ENCODE data around the gene DENND1A. TPM values are rescaled to one million over a fixed set of nuclear protein-coding genes. Genes with fewer than 3 reads are reported as not detected.

DENND1A gene
- total and polyA plus RNA-seq, 2 experiments from 2014 or later, result 13.1 to 28.7 TPM

DNA sequence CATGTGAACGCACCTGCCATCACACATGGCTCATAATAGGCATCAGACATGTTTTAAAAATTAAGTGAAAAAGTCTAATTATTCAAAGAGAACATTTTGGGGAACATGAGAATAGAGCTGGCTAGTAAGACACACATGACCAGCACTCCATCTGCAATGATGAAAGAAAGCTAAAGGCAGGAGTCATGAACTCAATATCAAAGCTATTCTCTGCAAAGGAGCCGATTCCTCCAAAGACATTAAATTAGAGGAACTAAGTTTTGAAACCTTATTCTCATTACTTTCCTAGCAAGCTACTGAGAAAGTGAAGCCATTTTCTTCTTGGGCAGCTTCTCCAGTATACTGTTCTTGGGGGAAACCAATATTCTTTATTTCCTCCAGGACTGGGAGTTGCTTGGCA is 401.9 kb downstream of the DENND1A start:
- ATAC-seq (no peak), DNase-seq (ENCODE audit: low spot score) (no peak)
- H3K9me2 ChIP-seq (ENCODE audit: insufficient read depth), result no peaks in the 10 kb centered on the region
- H3F3A ChIP-seq (replicated peaks; ENCODE audit: low read depth), result no peaks in the 10 kb centered on the region
- H3K27me3 Mint-ChIP-seq (ENCODE audit: insufficient read depth, low read depth, poor library complexity), result peaks cover 5% of the 10 kb centered on the region
- H3K27me3 ChIP-seq (ENCODE audit: insufficient read depth), result no peaks in the 10 kb centered on the region
- no peaks in the 10 kb centered on the region for H3K4me1 Mint-ChIP-seq
- H4K20me1 ChIP-seq (replicated peaks; ENCODE audit: insufficient read depth), result peaks cover 6% of the 10 kb centered on the region
- no peak for TF ChIP-seq ZNF331 (CRISPR knock-in tag; IDR thresholded peaks at IDR 0.05; ENCODE audit: low read depth)
- no peak for TF ChIP-seq EZH2phosphoT487 (IDR thresholded peaks at IDR 0.05; ENCODE audit: unreplicated experiment)
- TF ChIP-seq REST (IDR thresholded peaks at IDR 0.05; ENCODE audit: unreplicated experiment), result no peak
- TF ChIP-seq, protein P1, sequence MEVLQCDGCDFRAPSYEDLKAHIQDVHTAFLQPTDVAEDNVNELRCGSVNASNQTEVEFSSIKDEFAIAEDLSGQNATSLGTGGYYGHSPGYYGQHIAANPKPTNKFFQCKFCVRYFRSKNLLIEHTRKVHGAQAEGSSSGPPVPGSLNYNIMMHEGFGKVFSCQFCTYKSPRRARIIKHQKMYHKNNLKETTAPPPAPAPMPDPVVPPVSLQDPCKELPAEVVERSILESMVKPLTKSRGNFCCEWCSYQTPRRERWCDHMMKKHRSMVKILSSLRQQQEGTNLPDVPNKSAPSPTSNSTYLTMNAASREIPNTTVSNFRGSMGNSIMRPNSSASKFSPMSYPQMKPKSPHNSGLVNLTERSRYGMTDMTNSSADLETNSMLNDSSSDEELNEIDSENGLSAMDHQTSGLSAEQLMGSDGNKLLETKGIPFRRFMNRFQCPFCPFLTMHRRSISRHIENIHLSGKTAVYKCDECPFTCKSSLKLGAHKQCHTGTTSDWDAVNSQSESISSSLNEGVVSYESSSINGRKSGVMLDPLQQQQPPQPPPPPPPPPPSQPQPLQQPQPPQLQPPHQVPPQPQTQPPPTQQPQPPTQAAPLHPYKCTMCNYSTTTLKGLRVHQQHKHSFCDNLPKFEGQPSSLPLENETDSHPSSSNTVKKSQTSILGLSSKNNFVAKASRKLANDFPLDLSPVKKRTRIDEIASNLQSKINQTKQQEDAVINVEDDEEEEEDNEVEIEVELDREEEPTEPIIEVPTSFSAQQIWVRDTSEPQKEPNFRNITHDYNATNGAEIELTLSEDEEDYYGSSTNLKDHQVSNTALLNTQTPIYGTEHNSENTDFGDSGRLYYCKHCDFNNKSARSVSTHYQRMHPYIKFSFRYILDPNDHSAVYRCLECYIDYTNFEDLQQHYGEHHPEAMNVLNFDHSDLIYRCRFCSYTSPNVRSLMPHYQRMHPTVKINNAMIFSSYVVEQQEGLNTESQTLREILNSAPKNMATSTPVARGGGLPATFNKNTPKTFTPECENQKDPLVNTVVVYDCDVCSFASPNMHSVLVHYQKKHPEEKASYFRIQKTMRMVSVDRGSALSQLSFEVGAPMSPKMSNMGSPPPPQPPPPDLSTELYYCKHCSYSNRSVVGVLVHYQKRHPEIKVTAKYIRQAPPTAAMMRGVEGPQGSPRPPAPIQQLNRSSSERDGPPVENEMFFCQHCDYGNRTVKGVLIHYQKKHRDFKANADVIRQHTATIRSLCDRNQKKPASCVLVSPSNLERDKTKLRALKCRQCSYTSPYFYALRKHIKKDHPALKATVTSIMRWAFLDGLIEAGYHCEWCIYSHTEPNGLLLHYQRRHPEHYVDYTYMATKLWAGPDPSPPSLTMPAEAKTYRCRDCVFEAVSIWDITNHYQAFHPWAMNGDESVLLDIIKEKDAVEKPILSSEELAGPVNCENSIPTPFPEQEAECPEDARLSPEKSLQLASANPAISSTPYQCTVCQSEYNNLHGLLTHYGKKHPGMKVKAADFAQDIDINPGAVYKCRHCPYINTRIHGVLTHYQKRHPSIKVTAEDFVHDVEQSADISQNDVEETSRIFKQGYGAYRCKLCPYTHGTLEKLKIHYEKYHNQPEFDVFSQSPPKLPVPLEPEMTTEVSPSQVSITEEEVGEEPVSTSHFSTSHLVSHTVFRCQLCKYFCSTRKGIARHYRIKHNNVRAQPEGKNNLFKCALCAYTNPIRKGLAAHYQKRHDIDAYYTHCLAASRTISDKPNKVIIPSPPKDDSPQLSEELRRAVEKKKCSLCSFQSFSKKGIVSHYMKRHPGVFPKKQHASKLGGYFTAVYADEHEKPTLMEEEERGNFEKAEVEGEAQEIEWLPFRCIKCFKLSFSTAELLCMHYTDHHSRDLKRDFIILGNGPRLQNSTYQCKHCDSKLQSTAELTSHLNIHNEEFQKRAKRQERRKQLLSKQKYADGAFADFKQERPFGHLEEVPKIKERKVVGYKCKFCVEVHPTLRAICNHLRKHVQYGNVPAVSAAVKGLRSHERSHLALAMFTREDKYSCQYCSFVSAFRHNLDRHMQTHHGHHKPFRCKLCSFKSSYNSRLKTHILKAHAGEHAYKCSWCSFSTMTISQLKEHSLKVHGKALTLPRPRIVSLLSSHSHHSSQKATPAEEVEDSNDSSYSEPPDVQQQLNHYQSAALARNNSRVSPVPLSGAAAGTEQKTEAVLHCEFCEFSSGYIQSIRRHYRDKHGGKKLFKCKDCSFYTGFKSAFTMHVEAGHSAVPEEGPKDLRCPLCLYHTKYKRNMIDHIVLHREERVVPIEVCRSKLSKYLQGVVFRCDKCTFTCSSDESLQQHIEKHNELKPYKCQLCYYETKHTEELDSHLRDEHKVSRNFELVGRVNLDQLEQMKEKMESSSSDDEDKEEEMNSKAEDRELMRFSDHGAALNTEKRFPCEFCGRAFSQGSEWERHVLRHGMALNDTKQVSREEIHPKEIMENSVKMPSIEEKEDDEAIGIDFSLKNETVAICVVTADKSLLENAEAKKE (CRISPR knock-in tag; IDR thresholded peaks at IDR 0.05), result no peak
- TF ChIP-seq POLR2AphosphoS5 (IDR thresholded peaks at IDR 0.05; ENCODE audit: low read depth), result no peak
- no peak for TF ChIP-seq NANOG (IDR thresholded peaks at IDR 0.05; ENCODE audit: borderline replicate concordance)
- TF ChIP-seq STAT1 (IDR thresholded peaks at IDR 0.05; ENCODE audit: unreplicated experiment), result no peak
- no peak for TF ChIP-seq JUNB (IDR thresholded peaks at IDR 0.05; ENCODE audit: unreplicated experiment)
- TF ChIP-seq CREB1 (CRISPR knock-in tag; IDR thresholded peaks at IDR 0.05; ENCODE audit: low read depth), result no peak
- no peak for TF ChIP-seq EZH2 (IDR thresholded peaks at IDR 0.05; ENCODE audit: low read depth, unreplicated experiment)
- no peak for TF ChIP-seq ZNF114 (CRISPR knock-in tag; IDR thresholded peaks at IDR 0.05)
- no peak overlapping the region for H3K27ac ChIP-seq (ENCODE audit: low read depth)
- peaks cover 5% of the 10 kb centered on the region; the same call in 1 of the 3 replicates for H3K9me3 Mint-ChIP-seq
- H3K79me2 ChIP-seq (replicated peaks; ENCODE audit: insufficient read depth), result no peaks in the 10 kb centered on the region
- H3K27ac Mint-ChIP-seq, result no peak overlapping the region
- H3K4me3 Mint-ChIP-seq, result no peak overlapping the region
- no peak overlapping the region for H3K4me3 ChIP-seq
- H2AFZ ChIP-seq, result no peak overlapping the region
- no peaks in the 10 kb centered on the region for H3K36me3 ChIP-seq (ENCODE audit: insufficient read depth)
- no peak overlapping the region for H3K4me2 ChIP-seq
- H3K4me1 ChIP-seq (ENCODE audit: insufficient read depth), result no peaks in the 10 kb centered on the region
- H3K36me3 Mint-ChIP-seq (ENCODE audit: low read depth), result peaks cover 7% of the 10 kb centered on the region; the same call in 1 of the 3 replicates
